Fibroblast of lung (primary cell): ENCODE results near the gene GOPC. TPM values are rescaled to one million over a fixed set of nuclear protein-coding genes. Genes with fewer than 3 reads are reported as not detected.
A peak's percentile ranks its signal among the peaks of the same experiment; 100 is the strongest.

ENCODE experiments used
- DNase-seq, 2 donors: peaks; one replicate each; pipeline versions ENCODE4 v3.0.0 to v3.0.0-alpha.2; 2010; ENCODE audit warnings: low read depth in 2 of 2
- H2AFZ ChIP-seq: 2 replicates; pipeline ENCODE4 v1.5.1; 2012; ENCODE audit warnings: low read length, control low read depth, inconsistent platforms
- H3K27ac ChIP-seq: 2 replicates; pipeline ENCODE4 v1.5.1; 2011; ENCODE audit warnings: low read length, control low read depth; ENCODE audit not compliant: insufficient read depth
- H3K27me3 ChIP-seq: 2 replicates; pipeline ENCODE4 v1.5.1; 2011; ENCODE audit warnings: mild to moderate bottlenecking, low read length; ENCODE audit not compliant: control insufficient read depth, insufficient read depth
- H3K36me3 ChIP-seq: 2 replicates; pipeline ENCODE4 v1.5.1; 2011; ENCODE audit warnings: low read length; ENCODE audit not compliant: control insufficient read depth, insufficient read depth
- H3K4me1 ChIP-seq: 2 replicates; pipeline ENCODE4 v1.5.1; 2011; ENCODE audit warnings: low read length; ENCODE audit not compliant: control insufficient read depth, insufficient read depth; ENCODE audit errors: extremely low read depth
- H3K4me2 ChIP-seq: 2 replicates; pipeline ENCODE4 v1.5.1; 2011; ENCODE audit warnings: low read length, control low read depth; ENCODE audit not compliant: insufficient read depth; ENCODE audit errors: extremely low read depth
- H3K4me3 ChIP-seq, 4 experiments: fragments of 200-600 bp in 1 of 4; sonication (generic) in 1 of 4; replicated peaks in 1 of 4; 2 replicates each; pipeline ENCODE4 v1.5.1; 2011 to 2016; ENCODE audit warnings: low read length in 4 of 4, low read depth in 3 of 4, mild to moderate bottlenecking in 3 of 4, control low read depth in 2 of 4, inconsistent platforms in 1 of 4, mixed read lengths in 1 of 4; ENCODE audit not compliant: insufficient read depth in 1 of 4; ENCODE audit errors: control extremely low read depth in 1 of 4
- H3K79me2 ChIP-seq: 2 replicates; pipeline ENCODE4 v1.5.1; 2012; ENCODE audit warnings: mild to moderate bottlenecking, low read length, inconsistent platforms; ENCODE audit not compliant: control insufficient read depth, insufficient read depth
- H3K9ac ChIP-seq: 2 replicates; pipeline ENCODE4 v1.5.1; 2011; ENCODE audit warnings: mild to moderate bottlenecking, low read length, control low read depth; ENCODE audit not compliant: insufficient read depth
- H3K9me3 ChIP-seq: 2 replicates; pipeline ENCODE4 v1.5.1; 2012; ENCODE audit warnings: low read depth, low read length; ENCODE audit not compliant: control insufficient read depth, insufficient read depth
- H4K20me1 ChIP-seq: 2 replicates; pipeline ENCODE4 v1.5.1; 2011; ENCODE audit warnings: low read length; ENCODE audit not compliant: control insufficient read depth, insufficient read depth; ENCODE audit errors: extremely low read depth
- CTCF ChIP-seq, 2 donors: IDR thresholded peaks in 1 of 2; conservative IDR thresholded peaks in 1 of 2; 1 replicate in 1 of 2; 2 replicates in 1 of 2; pipeline ENCODE4 v1.5.1; 2011 to 2012; ENCODE audit warnings: low read length in 2 of 2, control low read depth in 1 of 2, inconsistent platforms in 1 of 2, low read depth in 1 of 2, mild to moderate bottlenecking in 1 of 2
- EZH2 ChIP-seq: IDR thresholded peaks from 2 replicates; pipeline ENCODE4 v1.5.1; 2012; ENCODE audit warnings: low read length, control low read depth, mild to moderate bottlenecking; ENCODE audit errors: missing control alignments
- polyA plus RNA-seq, 2 donors: library from polyadenylated mRNA; depleted of rRNA in 1 of 2; stranded (reverse) in 1 of 2; unstranded in 1 of 2; fragments of >200 nt; gene quantifications; 2 replicates each; pipeline ENCODE4 v1.2.1, GENCODE V29; 2011 to 2012; ENCODE audit warnings: missing spikeins in 1 of 2
- total RNA-seq: library from RNA; depleted of rRNA; stranded (reverse); fragments of >200 nt; gene quantifications from 2 replicates; pipeline ENCODE4 v1.2.1, GENCODE V29; 2014

GOPC gene
- total and polyA plus RNA-seq, 2 donors (not counting 1 experiment from before 2014, with no cell fraction given), result 32.2 to 45.4 TPM

- H3K79me2 ChIP-seq, result peaks cover 22% of the 10 kb centered on the region
- no peaks in the 10 kb centered on the region for H4K20me1 ChIP-seq
These were observed 10.9 kb downstream of the GOPC start for GRCh38 chr6:117591405-117591804.

DNA sequence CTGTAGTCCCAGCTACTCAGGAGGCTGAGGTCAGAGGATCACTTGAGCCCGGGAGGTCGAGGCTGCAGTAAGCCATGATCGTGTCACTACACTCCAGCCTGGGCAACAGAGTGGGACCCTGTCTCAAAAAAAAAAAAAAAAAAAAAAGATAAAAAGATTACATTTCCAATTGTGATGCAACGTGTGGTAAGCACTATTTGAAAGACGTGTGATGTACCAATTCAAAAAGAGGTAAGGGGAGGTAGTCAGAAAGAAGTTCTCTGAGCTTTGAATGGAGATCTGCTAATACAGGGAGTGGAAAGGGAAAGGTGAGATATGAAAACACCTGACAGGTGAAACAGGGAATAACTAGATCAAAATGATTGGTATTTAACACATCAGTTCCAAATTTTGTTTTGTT, 11.9 kb downstream of the GOPC start:
- Histone ChIP-seq H3K36me3 (no peaks in the 10 kb centered on the region), H3K27me3 (no peaks in the 10 kb centered on the region), H3K9ac (no peak overlapping the region), H4K20me1 (no peaks in the 10 kb centered on the region), H3K4me3 (no peak overlapping the region), H2AFZ (no peak overlapping the region), H3K79me2 (peaks cover 23% of the 10 kb centered on the region), H3K27ac (no peak overlapping the region), H3K9me3 (no peaks in the 10 kb centered on the region), H3K4me1 (no peaks in the 10 kb centered on the region), H3K4me2 (no peak overlapping the region)
- DNase-seq, result no peak
- TF ChIP-seq EZH2 (no peak), CTCF (conservative IDR thresholded peaks at IDR 0.05 in 1 of 2, IDR thresholded peaks at IDR 0.05 in 1 of 2; ENCODE audit: low read depth in 1 of 2, low read length in 2 of 2) (no peak)

More at GRCh38 chr6:117591405-117591804, 10.9 kb downstream of the GOPC start:
- DNase-seq, result peak in 1 of 2 donors; percentile 66
- H3K4me2 ChIP-seq, result no peak overlapping the region
- H3K4me1 ChIP-seq, result no peaks in the 10 kb centered on the region
- H3K27me3 ChIP-seq, result no peaks in the 10 kb centered on the region
- no peak overlapping the region for H3K9ac ChIP-seq
- H2AFZ ChIP-seq, result no peak overlapping the region
- H3K9me3 ChIP-seq, result no peaks in the 10 kb centered on the region
- TF ChIP-seq CTCF (conservative IDR thresholded peaks at IDR 0.05 in 1 of 2, IDR thresholded peaks at IDR 0.05 in 1 of 2; ENCODE audit: low read depth in 1 of 2, low read length in 2 of 2), result no peak
- TF ChIP-seq EZH2, result no peak
- H3K4me3 ChIP-seq, result no peak overlapping the region
- H3K27ac ChIP-seq, result no peak overlapping the region
- H3K36me3 ChIP-seq, result no peaks in the 10 kb centered on the region

GRCh38 chr6:117585647-117586046, 16.7 kb downstream of the GOPC start:
- H3K9me3 ChIP-seq, result no peaks in the 10 kb centered on the region
- no peak overlapping the region for H3K27ac ChIP-seq
- H3K4me3 ChIP-seq, result no peak overlapping the region
- H3K79me2 ChIP-seq, result peaks cover 11% of the 10 kb centered on the region
- no peak overlapping the region for H3K4me2 ChIP-seq
- no peaks in the 10 kb centered on the region for H3K36me3 ChIP-seq
- H3K27me3 ChIP-seq, result no peaks in the 10 kb centered on the region
- no peak for TF ChIP-seq CTCF (conservative IDR thresholded peaks at IDR 0.05 in 1 of 2, IDR thresholded peaks at IDR 0.05 in 1 of 2; ENCODE audit: low read depth in 1 of 2, low read length in 2 of 2)
- TF ChIP-seq EZH2, result no peak
- no peaks in the 10 kb centered on the region for H3K4me1 ChIP-seq
- no peaks in the 10 kb centered on the region for H4K20me1 ChIP-seq
- no peak for DNase-seq
- no peak overlapping the region for H3K9ac ChIP-seq
- no peak overlapping the region for H2AFZ ChIP-seq
